ENCODE results near the gene SLC35E2B.
"Not testable (repeated sequence)": the region's sequence is repeated elsewhere in the genome, so short reads cannot be mapped to it uniquely, and the experiment has no call there.

GRCh38 chr1:1700067-1700466, 7.5 kb upstream of the SLC35E2B start:
- TF ChIP-seq CTCF, POLR2A (IDR thresholded peaks at IDR 0.05): not testable (repeated sequence)
